GM12874 (cell line): ENCODE data around the gene SLC29A3.

Experiments
- TF ChIP-seq, protein P1 (sequence below): IDR thresholded peaks from 2 replicates; pipeline ENCODE4 v1.5.1; 2011; ENCODE audit warnings: low read depth, mild to moderate bottlenecking, control low read depth, low read length, moderate library complexity; ENCODE audit not compliant: insufficient read depth

The SLC29A3 gene

DNA sequence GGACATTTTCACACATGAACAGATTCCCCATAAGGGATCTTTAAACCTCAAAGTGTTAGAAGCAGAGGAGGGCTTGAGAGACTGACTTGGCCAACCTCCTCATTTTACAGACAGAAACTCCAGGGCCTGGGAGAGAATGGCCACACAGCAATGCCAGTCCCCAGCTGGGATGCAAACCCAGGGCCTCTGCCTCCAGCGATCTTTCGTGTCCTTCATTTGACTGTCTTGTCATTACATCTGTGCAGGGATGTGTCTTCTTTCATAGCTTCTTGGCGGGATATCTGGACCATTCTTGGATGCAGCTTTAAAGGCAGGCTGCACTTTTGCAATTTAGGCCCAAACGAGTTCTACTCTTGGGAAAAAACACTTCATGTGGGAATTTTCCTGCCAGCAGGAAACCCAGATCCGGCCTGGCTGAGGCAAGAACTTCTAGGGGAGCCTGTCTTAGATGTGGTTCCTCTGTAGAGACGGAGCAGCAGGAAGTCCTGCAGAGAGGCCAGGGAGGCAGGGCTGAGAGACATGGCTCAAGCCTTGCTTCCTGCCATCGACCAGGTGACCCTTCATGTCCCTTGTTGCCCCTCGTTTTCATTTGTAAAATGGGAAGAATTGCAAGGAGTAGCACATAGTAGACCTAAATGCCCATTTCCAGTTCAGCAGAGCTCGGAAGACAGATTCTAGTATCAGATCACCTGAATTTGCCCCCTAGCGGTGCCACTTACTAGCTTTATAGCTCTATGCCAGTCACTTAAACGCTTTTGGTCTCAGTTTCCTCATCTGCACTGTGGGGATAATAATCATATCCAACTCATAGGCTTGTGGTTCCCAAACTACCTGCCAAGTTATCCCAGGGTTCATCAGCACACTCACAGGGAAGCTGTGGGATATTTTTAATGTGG, 43.9 kb upstream of the SLC29A3 start:
- TF ChIP-seq, protein P1, sequence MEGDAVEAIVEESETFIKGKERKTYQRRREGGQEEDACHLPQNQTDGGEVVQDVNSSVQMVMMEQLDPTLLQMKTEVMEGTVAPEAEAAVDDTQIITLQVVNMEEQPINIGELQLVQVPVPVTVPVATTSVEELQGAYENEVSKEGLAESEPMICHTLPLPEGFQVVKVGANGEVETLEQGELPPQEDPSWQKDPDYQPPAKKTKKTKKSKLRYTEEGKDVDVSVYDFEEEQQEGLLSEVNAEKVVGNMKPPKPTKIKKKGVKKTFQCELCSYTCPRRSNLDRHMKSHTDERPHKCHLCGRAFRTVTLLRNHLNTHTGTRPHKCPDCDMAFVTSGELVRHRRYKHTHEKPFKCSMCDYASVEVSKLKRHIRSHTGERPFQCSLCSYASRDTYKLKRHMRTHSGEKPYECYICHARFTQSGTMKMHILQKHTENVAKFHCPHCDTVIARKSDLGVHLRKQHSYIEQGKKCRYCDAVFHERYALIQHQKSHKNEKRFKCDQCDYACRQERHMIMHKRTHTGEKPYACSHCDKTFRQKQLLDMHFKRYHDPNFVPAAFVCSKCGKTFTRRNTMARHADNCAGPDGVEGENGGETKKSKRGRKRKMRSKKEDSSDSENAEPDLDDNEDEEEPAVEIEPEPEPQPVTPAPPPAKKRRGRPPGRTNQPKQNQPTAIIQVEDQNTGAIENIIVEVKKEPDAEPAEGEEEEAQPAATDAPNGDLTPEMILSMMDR, result no peak

DNA sequence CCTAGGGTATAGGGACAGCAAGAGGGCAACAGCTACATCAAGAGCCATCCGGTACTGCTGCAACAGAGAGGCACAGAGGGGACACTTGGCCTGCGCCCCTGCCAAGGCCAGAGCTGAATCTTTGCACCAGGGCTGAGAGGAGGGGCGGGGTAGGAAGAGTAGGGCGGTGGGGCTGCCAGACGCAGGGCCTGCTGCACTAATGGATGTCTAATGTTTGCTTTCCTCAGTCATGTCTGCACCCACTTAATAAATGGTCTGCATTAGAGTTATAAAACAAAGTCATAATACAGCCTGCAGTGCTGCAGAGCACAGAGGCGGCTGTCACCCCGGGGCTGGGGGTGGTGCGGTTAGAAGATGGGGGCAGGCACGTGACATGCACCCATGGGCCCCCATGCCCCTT, 42.2 kb upstream of the SLC29A3 start:
- TF ChIP-seq, protein P1, result no peak

DNA sequence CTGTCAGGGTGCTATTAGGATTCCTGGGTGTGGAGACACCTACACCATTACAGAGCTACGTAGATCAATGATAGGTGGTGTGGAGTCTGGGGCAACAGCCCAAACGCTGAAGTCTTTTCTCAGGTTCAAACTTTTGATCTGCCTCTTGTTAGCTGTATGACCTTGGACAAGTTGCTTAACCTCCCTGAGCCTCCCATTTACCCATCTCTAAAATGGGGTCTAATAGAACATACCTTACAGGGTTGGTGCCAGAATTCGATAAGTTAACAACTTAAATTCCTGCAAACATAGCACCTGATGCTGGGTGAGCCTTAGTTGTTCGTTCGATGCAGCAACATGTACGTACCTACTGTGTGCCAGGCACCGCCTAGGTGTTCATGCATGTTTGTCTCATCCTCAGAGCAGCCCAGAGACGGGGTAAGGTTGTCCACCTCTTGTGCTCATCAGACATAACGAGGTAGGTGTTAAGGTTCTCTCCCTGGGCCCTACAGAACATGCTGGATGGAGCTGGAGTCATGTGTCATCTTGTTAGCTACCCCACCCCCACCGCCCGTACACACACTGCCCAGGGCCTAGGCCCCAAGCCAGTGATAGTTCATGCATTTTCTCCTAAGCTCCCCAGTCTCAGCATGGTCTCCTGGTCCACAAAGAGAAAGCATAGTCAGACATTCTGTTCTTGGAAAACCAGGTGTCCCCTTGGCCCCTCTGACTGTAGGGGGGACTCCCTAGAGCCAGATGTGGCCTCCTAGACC, 41.0 kb upstream of the SLC29A3 start:
- TF ChIP-seq, protein P1, result no peak

DNA sequence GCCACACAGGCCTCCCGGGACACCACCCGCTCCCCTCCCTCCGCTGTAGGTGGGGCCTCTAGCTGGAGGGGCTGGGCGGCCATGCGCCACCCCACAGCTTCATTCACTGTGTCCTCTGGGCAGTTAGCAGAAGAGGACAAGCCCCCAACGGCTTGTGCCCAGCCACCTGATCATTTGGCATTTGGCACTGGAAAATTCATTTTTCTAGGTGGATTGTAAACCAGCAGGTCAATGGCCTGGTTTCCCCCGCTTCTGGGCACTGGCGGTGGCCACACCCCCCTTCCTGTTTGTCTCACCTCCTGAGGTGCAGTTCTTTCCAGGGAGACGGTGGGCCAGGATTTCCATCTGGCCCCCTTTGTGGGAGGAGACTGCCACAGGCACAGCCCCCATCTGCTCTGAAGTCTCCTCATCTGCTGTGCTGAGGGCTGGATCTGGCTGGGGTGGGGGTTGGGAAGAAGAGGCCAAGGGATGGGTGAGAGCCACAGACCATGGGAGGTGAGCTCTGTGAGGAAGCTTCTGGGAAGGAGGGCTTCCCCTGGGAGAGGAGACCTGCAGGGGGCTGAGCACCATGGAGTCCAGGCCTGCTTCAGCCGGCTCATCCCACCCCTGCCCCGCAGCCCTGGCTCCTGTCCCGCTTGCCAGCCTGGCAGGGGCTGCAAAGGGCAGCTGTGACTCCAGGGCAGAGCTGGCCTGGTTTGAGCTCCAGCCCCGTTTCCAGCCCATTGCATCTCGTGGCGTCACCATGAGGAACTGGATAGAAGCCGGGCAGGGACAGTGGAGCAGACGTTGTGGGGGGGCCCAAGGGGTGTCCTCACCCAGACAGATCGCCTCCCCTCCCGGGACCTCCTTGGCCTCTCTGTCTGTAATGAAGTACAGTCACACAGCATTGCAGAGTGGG, 40.1 kb upstream of the SLC29A3 start:
- TF ChIP-seq, protein P1, result no peak

DNA sequence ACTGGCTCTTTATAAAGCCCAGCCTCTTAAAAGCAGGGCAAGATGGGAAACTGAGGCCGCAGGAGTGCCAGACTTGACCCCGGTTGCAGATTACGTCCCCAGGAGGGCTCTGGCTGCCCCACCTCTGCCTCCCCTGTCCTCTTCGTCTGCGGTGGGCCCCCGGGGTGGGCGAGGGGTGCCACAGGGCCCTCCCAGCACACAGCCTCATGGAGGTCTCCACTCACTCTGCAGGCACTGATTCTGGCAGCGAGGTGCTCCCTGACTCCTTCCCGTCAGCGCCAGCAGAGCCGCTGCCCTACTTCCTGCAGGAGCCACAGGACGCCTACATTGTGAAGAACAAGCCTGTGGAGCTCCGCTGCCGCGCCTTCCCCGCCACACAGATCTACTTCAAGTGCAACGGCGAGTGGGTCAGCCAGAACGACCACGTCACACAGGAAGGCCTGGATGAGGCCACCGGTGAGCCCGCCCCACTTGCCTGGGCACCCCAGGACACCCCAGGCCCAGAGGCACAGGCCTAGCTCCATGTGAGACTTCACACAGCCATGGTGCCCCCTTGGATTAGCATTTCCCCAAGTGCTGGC, 39.4 kb upstream of the SLC29A3 start:
- TF ChIP-seq, protein P1, result no peak

DNA sequence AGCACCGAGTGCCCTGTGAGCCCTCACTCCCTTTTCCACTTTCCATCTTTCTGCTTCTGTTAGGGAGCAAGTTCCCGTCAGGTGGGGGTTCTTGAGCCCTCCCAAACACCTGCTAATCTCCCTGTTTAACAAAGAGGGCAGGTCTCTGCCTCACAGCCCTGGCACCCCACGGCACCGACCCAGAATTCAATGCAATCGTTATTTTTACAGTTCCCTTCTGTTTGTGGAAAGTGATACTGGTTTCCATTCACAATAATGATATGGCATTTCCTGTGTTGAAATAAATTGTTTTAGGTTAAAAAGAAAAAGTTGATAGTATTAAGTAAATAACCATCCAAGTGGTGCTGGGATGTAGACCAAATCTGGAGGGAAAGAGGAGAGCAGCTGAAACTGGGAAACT, 38.8 kb upstream of the SLC29A3 start:
- TF ChIP-seq, protein P1, result no peak
